ENCODE data around the gene TOR1B. TPM values are rescaled to one million over a fixed set of nuclear protein-coding genes. Genes with fewer than 3 reads are reported as not detected.

The TOR1B gene
- total RNA-seq, 6 experiments from 2014 or later, result 31.6 to 43.1 (median 36.1) TPM

GRCh38 chr9:129828051-129828450, 25.1 kb downstream of the TOR1B start:
- DNase-seq, result no peak
- Mint-ChIP-seq H3K27me3 (ENCODE audit: insufficient read depth) (no peaks in the 10 kb centered on the region; the same call in 1 of the 2 replicates), H3K36me3 (ENCODE audit: low read depth) (peaks cover 11% of the 10 kb centered on the region), H3K4me1 (ENCODE audit: low read depth) (peaks cover 2% of the 10 kb centered on the region), H3K9me3 (no peaks in the 10 kb centered on the region), H3K4me3 (no peak overlapping the region), H3K27ac (no peak overlapping the region)
- TF ChIP-seq CTCF (IDR thresholded peaks at IDR 0.05), result no peak

GRCh38 chr9:129828969-129829368, 26.0 kb downstream of the TOR1B start:
- Mint-ChIP-seq H3K27ac (no peak overlapping the region), H3K36me3 (ENCODE audit: low read depth) (peaks cover 12% of the 10 kb centered on the region), H3K9me3 (no peaks in the 10 kb centered on the region), H3K4me3 (no peak overlapping the region), H3K4me1 (ENCODE audit: low read depth) (peaks cover 10% of the 10 kb centered on the region), H3K27me3 (ENCODE audit: insufficient read depth) (peaks cover under 1% of the 10 kb centered on the region; the same call in 1 of the 2 replicates)
- DNase-seq, result no peak
- TF ChIP-seq CTCF (IDR thresholded peaks at IDR 0.05), result no peak

GRCh38 chr9:129832982-129833381, 30.0 kb downstream of the TOR1B start:
- H3K36me3 Mint-ChIP-seq (ENCODE audit: low read depth), result peaks cover 20% of the 10 kb centered on the region
- no peak for TF ChIP-seq CTCF (IDR thresholded peaks at IDR 0.05)
- DNase-seq, result no peak
- peak overlapping the region; percentile 15; the same call in 1 of the 2 replicates for H3K27ac Mint-ChIP-seq
- H3K27me3 Mint-ChIP-seq (ENCODE audit: insufficient read depth), result peaks cover 4% of the 10 kb centered on the region
- peaks cover 37% of the 10 kb centered on the region for H3K4me1 Mint-ChIP-seq (ENCODE audit: low read depth)
- no peaks in the 10 kb centered on the region for H3K9me3 Mint-ChIP-seq
- peak overlapping the region; percentile 5; the same call in 1 of the 2 replicates for H3K4me3 Mint-ChIP-seq

- H3K4me1 Mint-ChIP-seq (ENCODE audit: low read depth), result peaks cover 53% of the 10 kb centered on the region
- peak overlapping the region; percentile 96 for H3K27ac Mint-ChIP-seq
- H3K4me3 Mint-ChIP-seq, result peak overlapping the region; percentile 99
- H3K27me3 Mint-ChIP-seq (ENCODE audit: insufficient read depth), result peaks cover 4% of the 10 kb centered on the region
- no peak for TF ChIP-seq CTCF (IDR thresholded peaks at IDR 0.05)
- no peaks in the 10 kb centered on the region for H3K9me3 Mint-ChIP-seq
- H3K36me3 Mint-ChIP-seq (ENCODE audit: low read depth), result peaks cover 15% of the 10 kb centered on the region
- DNase-seq, result no peak
Measured at GRCh38 chr9:129834489-129835127, 31.6 kb downstream of the TOR1B start.

- DNase-seq, result peak; percentile 88
- TF ChIP-seq CTCF (IDR thresholded peaks at IDR 0.05), result peak; percentile 29; the same call in 1 of the 2 replicates
- peaks cover 4% of the 10 kb centered on the region for H3K27me3 Mint-ChIP-seq (ENCODE audit: insufficient read depth)
- H3K9me3 Mint-ChIP-seq, result no peaks in the 10 kb centered on the region
- peaks cover 15% of the 10 kb centered on the region for H3K36me3 Mint-ChIP-seq (ENCODE audit: low read depth)
- H3K4me3 Mint-ChIP-seq, result peak within 1 kb of the TSS; percentile 99
- H3K27ac Mint-ChIP-seq, result peak within 1 kb of the TSS; percentile 96
- peaks cover 55% of the 10 kb centered on the region for H3K4me1 Mint-ChIP-seq (ENCODE audit: low read depth)
Measured at GRCh38 chr9:129835128-129835859, 32.3 kb downstream of the TOR1B start, which contains the start of the genes C9orf78 and USP20. Gene C9orf78 (minus strand): TSS chr9:129835275. CDS start chr9:129835221, 54 bp downstream. Gene USP20 (plus strand): TSS chr9:129835458. CDS start chr9:129852556, 17,098 bp downstream.

Measured in HFFc6 (cell line).